OCI-LY1 (cell line): Measurements from ENCODE around the gene OVOL1.

Source experiments
- EZH2 ChIP-seq: fragments of 200-600 bp; sonication (generic), shearing (Covaris generic); IDR thresholded peaks from 2 replicates; pipeline ENCODE4 v1.8.0; 2017; ENCODE audit warnings: borderline replicate concordance, mixed run types, mild to moderate bottlenecking, antibody characterized with exemption, low read length, moderate library complexity, mixed read lengths
- TF ChIP-seq, protein P1 (sequence below): fragments of 200-600 bp; sonication (generic), shearing (Covaris generic); IDR thresholded peaks from 2 replicates; pipeline ENCODE4 v1.5.1; 2017; ENCODE audit warnings: mild to moderate bottlenecking, antibody characterized with exemption, low read length, moderate library complexity, mixed read lengths

DNA sequence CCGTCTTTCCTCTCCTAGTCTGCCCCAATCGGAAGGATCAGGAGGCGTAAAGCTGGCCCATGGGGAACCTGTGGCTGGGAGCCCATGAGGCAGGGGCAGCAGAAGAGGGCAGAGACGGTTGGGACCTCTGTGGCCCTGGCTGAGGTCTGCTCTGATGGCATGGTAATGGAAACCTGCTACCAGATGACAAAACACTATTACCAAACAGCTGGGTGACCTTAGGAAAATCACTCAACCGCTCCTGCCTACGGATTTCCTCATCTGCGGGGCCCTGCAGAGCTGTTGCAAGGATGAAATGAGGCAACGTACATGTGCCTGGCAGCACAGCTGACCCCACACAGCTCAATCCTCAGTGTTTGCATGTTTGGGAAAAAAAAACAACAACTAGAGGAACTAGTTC, 10.7 kb upstream of the OVOL1 start:
- TF ChIP-seq, protein P1, sequence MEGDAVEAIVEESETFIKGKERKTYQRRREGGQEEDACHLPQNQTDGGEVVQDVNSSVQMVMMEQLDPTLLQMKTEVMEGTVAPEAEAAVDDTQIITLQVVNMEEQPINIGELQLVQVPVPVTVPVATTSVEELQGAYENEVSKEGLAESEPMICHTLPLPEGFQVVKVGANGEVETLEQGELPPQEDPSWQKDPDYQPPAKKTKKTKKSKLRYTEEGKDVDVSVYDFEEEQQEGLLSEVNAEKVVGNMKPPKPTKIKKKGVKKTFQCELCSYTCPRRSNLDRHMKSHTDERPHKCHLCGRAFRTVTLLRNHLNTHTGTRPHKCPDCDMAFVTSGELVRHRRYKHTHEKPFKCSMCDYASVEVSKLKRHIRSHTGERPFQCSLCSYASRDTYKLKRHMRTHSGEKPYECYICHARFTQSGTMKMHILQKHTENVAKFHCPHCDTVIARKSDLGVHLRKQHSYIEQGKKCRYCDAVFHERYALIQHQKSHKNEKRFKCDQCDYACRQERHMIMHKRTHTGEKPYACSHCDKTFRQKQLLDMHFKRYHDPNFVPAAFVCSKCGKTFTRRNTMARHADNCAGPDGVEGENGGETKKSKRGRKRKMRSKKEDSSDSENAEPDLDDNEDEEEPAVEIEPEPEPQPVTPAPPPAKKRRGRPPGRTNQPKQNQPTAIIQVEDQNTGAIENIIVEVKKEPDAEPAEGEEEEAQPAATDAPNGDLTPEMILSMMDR, result no peak
- no peak for TF ChIP-seq EZH2
